GM19025 (cell line): ENCODE measurements around the gene IGFBP5.

Source experiments
- ATAC-seq: cut with Tn5 transposase; IDR thresholded peaks from one replicate; pipeline ENCODE4 v1.9.1; 2021; ENCODE audit warnings: mild to moderate bottlenecking, low read depth, moderate library complexity; ENCODE audit not compliant: unreplicated experiment

IGFBP5 gene

GRCh38 chr2:216715402-216715974, 20.1 kb upstream of the IGFBP5 start:
- ATAC-seq, result no peak

GRCh38 chr2:216714376-216714775, 19.0 kb upstream of the IGFBP5 start:
- no peak for ATAC-seq

- no peak for ATAC-seq
Observed at GRCh38 chr2:216713691-216714336, 18.5 kb upstream of the IGFBP5 start.

- no peak for ATAC-seq
Observed at GRCh38 chr2:216711348-216711747, 16.0 kb upstream of the IGFBP5 start.

GRCh38 chr2:216710551-216711301, 15.4 kb upstream of the IGFBP5 start:
- no peak for ATAC-seq

GRCh38 chr2:216702756-216703155, 7.4 kb upstream of the IGFBP5 start:
- no peak for ATAC-seq

- no peak for ATAC-seq
Observed at GRCh38 chr2:216701544-216701943, 6.2 kb upstream of the IGFBP5 start.

GRCh38 chr2:216700781-216701180, 5.4 kb upstream of the IGFBP5 start:
- ATAC-seq, result no peak

GRCh38 chr2:216700088-216700567, 4.8 kb upstream of the IGFBP5 start:
- ATAC-seq, result no peak

- ATAC-seq, result no peak
Observed at GRCh38 chr2:216698895-216699294, 3.5 kb upstream of the IGFBP5 start.

- ATAC-seq, result no peak
Observed at GRCh38 chr2:216698293-216698692, 2.9 kb upstream of the IGFBP5 start.

- ATAC-seq, result no peak
Observed at GRCh38 chr2:216696751-216697560, 1.6 kb upstream of the IGFBP5 start.

GRCh38 chr2:216696321-216696720, 972 bp upstream of the IGFBP5 start:
- ATAC-seq, result no peak

GRCh38 chr2:216694826-216695217, 527 bp downstream of the IGFBP5 start:
- no peak for ATAC-seq

GRCh38 chr2:216694082-216694825, 1.1 kb downstream of the IGFBP5 start:
- no peak for ATAC-seq

GRCh38 chr2:216693414-216694080, 1.8 kb downstream of the IGFBP5 start:
- no peak for ATAC-seq

- ATAC-seq, result no peak
Observed at GRCh38 chr2:216692636-216693413, 2.5 kb downstream of the IGFBP5 start.

GRCh38 chr2:216690853-216691741, 4.3 kb downstream of the IGFBP5 start:
- no peak for ATAC-seq
